ENCODE results near the gene GPC3. TPM values are rescaled to one million over a fixed set of nuclear protein-coding genes. Genes with fewer than 3 reads are reported as not detected.

The GPC3 gene
- total and polyA plus RNA-seq, 7 donors = 0.43 to 2.3 (median 1.4) TPM

DNA sequence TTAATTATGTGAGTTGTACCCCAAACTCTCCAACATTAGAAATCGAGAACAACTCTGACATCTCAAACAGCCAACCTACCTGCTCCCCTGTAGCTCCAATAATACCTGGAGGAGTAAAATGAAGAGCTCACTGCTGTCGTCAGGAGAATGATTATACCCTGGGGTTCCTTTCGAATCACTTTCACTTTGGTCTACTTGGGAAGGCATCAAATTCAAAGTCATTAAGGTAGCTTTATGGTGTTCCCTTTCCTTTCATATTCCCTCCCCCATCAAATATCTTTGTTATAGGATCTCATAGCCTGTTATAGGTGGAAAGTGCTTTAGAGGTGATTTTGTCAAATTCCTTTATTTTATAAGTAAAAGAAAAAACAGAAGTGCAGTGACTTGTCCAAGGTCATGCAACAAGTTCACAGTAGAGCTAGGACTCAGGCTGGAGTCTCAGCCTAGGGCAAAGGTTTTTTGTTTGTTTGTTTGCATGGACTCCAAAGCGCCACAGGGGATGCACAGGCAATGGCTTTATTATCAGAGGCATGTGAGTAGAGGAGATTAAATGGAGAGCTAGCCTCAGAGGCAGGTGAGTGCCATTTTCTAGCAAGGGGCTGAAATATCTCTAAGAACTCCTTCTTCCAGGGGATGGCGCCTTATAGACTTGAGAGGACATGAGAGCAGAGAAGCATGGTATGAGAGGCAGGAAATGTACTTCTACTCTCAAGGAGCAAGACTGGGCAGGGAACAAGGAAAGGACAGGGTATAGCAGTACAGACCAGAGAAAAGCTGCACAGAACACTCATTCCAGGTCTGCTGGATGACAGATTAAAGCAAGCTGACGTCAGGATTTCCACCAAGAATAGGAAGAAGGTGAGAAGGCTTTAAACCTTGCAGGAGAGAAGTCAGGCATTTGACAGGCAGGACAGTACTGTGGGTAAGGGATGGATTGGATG, 308.0 kb downstream of the GPC3 start:
- Histone ChIP-seq H3K9me3 (no peaks in the 10 kb centered on the region), H3K27ac (no peak overlapping the region), H3K36me3 (ENCODE audit: insufficient read depth in 1 of 2, low read depth in 1 of 2) (no peaks in the 10 kb centered on the region), H3K27me3 (ENCODE audit: insufficient read depth in 3 of 3, low read length in 2 of 3) (no peaks in the 10 kb centered on the region), H3K4me3 (no peak overlapping the region), H3K4me1 (no peaks in the 10 kb centered on the region)
- TF ChIP-seq CTCF (IDR thresholded peaks at IDR 0.05) = no peak
- DNase-seq (no peak), ATAC-seq (no peak)
- intact Hi-C loops (cut with DNase I) = loop anchor here (10.0 kb wide), 2 partner anchors 703 to 713 kb away; no protein-coding TSS in a partner anchor
- WGBS, 3 donors = 69 to 92% (median 90%) methylated on average over 6 of the region's 6 CpGs

- WGBS, 3 donors = 71 to 100% (median 89%) methylated on average over 1 of the region's 1 CpG
- H3K4me3 ChIP-seq = no peak overlapping the region
- DNase-seq (no peak), ATAC-seq (no peak)
- no peak overlapping the region for H3K27ac ChIP-seq
- intact Hi-C loops (cut with DNase I) = loop anchor here (10.0 kb wide), 2 partner anchors 702 to 712 kb away; no protein-coding TSS in a partner anchor
- no peaks in the 10 kb centered on the region for H3K4me1 ChIP-seq
- TF ChIP-seq CTCF (IDR thresholded peaks at IDR 0.05) = no peak
- no peaks in the 10 kb centered on the region for H3K36me3 ChIP-seq (ENCODE audit: insufficient read depth in 1 of 2, low read depth in 1 of 2)
- no peaks in the 10 kb centered on the region for H3K27me3 ChIP-seq (ENCODE audit: insufficient read depth in 3 of 3, low read length in 2 of 3)
- no peaks in the 10 kb centered on the region for H3K9me3 ChIP-seq
Measured at GRCh38 chrX:133676344-133677122, 308.9 kb downstream of the GPC3 start.

DNA sequence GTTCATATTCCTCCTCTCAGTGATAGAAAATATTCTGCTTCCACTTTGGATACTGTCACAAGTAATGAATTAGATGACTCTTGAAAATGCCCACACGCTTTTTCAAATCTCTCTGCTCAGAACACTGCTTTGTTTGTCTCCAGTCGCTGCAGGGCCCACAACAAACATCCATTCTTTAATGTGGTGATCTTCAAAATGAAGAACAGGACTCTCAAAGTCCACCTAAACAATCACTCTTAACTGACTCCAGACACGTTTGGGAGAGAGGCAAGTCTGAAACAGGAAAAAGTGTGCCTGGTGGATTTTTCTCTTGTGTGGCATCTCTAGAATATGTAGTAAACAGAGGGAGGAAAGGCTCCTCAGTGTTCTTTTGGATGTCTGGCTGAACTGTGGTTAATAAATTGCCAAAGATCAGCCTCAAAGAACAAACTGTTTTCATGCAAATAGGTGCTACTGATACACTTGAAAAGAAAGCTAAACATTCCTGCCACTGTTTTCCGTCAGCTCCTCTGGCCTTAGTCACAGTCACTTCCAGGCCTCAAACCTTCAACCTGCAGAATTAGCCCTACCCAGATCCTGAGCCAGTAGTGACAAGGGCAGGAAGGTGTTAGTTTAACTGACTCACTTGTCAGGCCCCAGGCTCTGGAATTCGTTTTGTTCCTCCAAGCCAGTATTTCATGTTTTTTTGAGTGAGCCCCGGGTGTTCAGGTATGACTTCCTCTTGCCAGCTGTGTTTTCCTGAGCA, 310.5 kb downstream of the GPC3 start:
- no peak for TF ChIP-seq CTCF (IDR thresholded peaks at IDR 0.05)
- 60 to 82% (median 80%) methylated on average over 6 of the region's 6 CpGs for WGBS, 3 donors
- no peak for ATAC-seq
- Histone ChIP-seq H3K27ac (no peak overlapping the region), H3K4me3 (no peak overlapping the region), H3K36me3 (ENCODE audit: insufficient read depth in 1 of 2, low read depth in 1 of 2) (no peaks in the 10 kb centered on the region), H3K27me3 (ENCODE audit: insufficient read depth in 3 of 3, low read length in 2 of 3) (no peaks in the 10 kb centered on the region), H3K9me3 (no peaks in the 10 kb centered on the region), H3K4me1 (no peaks in the 10 kb centered on the region)
- intact Hi-C loops (cut with DNase I) = loop anchor here (5.0 to 10.0 kb wide), 3 partner anchors 338 to 710 kb away; no protein-coding TSS in a partner anchor
- DNase-seq = no peak

GRCh38 chrX:133670383-133670782, 315.0 kb downstream of the GPC3 start:
- intact Hi-C loops (cut with DNase I) = loop anchor here (2.0 to 10.0 kb wide), 4 partner anchors 202 to 706 kb away; no protein-coding TSS in a partner anchor
- no peaks in the 10 kb centered on the region for H3K4me1 ChIP-seq
- TF ChIP-seq CTCF (IDR thresholded peaks at IDR 0.05) = peak; percentile 79
- H3K4me3 ChIP-seq = no peak overlapping the region
- H3K36me3 ChIP-seq (ENCODE audit: insufficient read depth in 1 of 2, low read depth in 1 of 2) = no peaks in the 10 kb centered on the region
- no peaks in the 10 kb centered on the region for H3K9me3 ChIP-seq
- ATAC-seq (peak in 3 of 4 donors; percentile 56 to 64 (median 60)), DNase-seq (no peak)
- H3K27ac ChIP-seq = no peak overlapping the region
- WGBS, 3 donors = 2 to 3% (median 3%) methylated on average over 4 of the region's 4 CpGs
- no peaks in the 10 kb centered on the region for H3K27me3 ChIP-seq (ENCODE audit: insufficient read depth in 3 of 3, low read length in 2 of 3)
